MCF 10A (cell line): ENCODE data around the gene EHBP1L1. TPM values are rescaled to one million over a fixed set of nuclear protein-coding genes. Genes with fewer than 3 reads are reported as not detected.

ENCODE experiments used
- BruUV-seq: library from RNA; stranded (reverse); fragments of 400-500 nt; replicated peaks from 2 replicates; lab custom pipeline; 2021; lab: Mats Ljungman, UMichigan
- CTCF ChIA-PET: fragments of 300-600 bp; sonication (Branson Sonifier 250); formaldehyde crosslinking; extraction: SDS; loops from one replicate; lab custom pipeline; 2021; ENCODE audit warnings: antibody characterized with exemption, inconsistent platforms; lab: Yijun Ruan, JAX
- POLR2A ChIA-PET: fragments of 300-600, 350-650 bp; sonication (Branson Sonifier 250); formaldehyde crosslinking; extraction: SDS; loops from one replicate; lab custom pipeline; 2020; ENCODE audit warnings: antibody characterized with exemption, inconsistent platforms; lab: Yijun Ruan, JAX
- DNase-seq: peaks from one replicate; pipeline ENCODE4 v3.0.0-alpha.2; 2018; ENCODE audit not compliant: unreplicated experiment
- H3K27ac Mint-ChIP-seq: one replicate; pipeline ENCODE4 v1.8.0; 2022; ENCODE audit warnings: mild to moderate bottlenecking, low read depth, mixed read lengths; ENCODE audit not compliant: unreplicated experiment
- H3K27me3 Mint-ChIP-seq: one replicate; pipeline ENCODE4 v1.8.0; 2022; ENCODE audit warnings: mixed read lengths; ENCODE audit not compliant: insufficient read depth, unreplicated experiment
- H3K36me3 Mint-ChIP-seq: one replicate; pipeline ENCODE4 v1.8.0; 2022; ENCODE audit warnings: mild to moderate bottlenecking, moderate library complexity, mixed read lengths; ENCODE audit not compliant: insufficient read depth, unreplicated experiment
- H3K4me1 Mint-ChIP-seq: one replicate; pipeline ENCODE4 v1.8.0; 2022; ENCODE audit warnings: mixed read lengths; ENCODE audit not compliant: insufficient read depth, unreplicated experiment
- H3K4me3 Mint-ChIP-seq: one replicate; pipeline ENCODE4 v1.8.0; 2022; ENCODE audit warnings: mild to moderate bottlenecking, moderate library complexity, mixed read lengths; ENCODE audit not compliant: unreplicated experiment
- H3K9me3 Mint-ChIP-seq: one replicate; pipeline ENCODE4 v1.8.0; 2022; ENCODE audit warnings: mixed read lengths; ENCODE audit not compliant: unreplicated experiment
- intact Hi-C: fragments of 100-400 bp; cut with micrococcal nuclease; formaldehyde crosslinking; loops from 2 replicates; pipeline ENCODE4 v1.14.1; 2022
- total RNA-seq: library from RNA; stranded (reverse); gene quantifications from 2 replicates; pipeline ENCODE4 v1.2.3, GENCODE V29; 2022
- TF ChIP-seq, protein P1 (sequence below): fragments of 200-600 bp; IDR thresholded peaks from one replicate; pipeline ENCODE4 v1.8.0; 2022; ENCODE audit warnings: antibody characterized with exemption, mild to moderate bottlenecking; ENCODE audit not compliant: unreplicated experiment

The EHBP1L1 gene
- total RNA-seq, 1 experiment from 2014 or later = 31.3 TPM

DNA sequence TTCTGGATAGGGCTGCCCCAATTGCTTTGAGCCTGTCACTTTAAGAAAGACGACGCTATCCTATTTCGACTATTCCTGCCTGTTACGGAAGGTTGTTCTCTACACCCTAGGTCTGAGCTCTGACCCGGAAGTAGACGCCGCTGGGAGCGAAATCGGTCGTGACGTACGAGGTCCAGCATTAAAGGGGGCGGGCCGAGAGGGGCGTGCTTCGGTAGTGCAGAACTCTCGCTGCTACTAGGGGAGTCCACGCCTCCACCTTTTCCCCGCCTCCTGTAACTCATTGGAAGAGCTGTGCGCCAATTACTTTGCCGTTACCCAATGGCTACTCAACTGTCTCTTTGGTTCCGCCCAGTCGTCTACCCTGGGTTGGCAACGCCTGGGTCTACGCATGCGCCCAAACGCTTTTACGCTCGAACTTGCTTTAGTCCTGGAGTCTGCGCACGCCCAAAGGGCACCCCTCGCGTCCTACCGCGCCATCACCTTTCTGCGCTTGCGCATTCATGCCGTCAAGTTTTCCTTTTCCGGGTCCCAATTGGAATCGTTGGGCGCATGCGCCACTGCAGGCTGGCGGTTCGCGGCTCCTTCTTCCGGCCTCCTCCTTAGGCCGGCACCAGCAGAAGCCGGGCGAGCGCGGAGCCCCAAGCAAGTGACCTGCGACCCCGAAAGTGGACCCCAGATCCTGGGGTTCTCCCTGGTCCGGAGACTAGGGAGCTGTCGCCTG, 39.5 kb downstream of the EHBP1L1 start, which contains the start of gene PCNX3:
Gene PCNX3 (plus strand): TSS at position 548 of the 721 bp plus-strand sequence. CDS start 536 bp downstream, outside the sequence.
- peaks cover 22% of the 10 kb centered on the region for H3K36me3 Mint-ChIP-seq
- POLR2A ChIA-PET = interaction anchor here (0.6 to 6.9 kb wide), 50 partner anchors 10 to 1968 kb away, joined by 3 to 103 read pairs (median 4); partner anchors contain the start of genes BANF1, CCDC85B, CFL1 and EHBP1L1
- H3K4me3 Mint-ChIP-seq = peak within 1 kb of the TSS; percentile 91
- intact Hi-C loops = loop anchor here (1.0 to 5.0 kb wide), 2 partner anchors 37 to 38 kb away; no protein-coding TSS in a partner anchor
- CTCF ChIA-PET = interaction anchor here (0.6 to 2.0 kb wide), 5 partner anchors 39 to 408 kb away, joined by 3 to 11 read pairs (median 4); partner anchors contain the start of gene FAM89B
- TF ChIP-seq, protein P1, sequence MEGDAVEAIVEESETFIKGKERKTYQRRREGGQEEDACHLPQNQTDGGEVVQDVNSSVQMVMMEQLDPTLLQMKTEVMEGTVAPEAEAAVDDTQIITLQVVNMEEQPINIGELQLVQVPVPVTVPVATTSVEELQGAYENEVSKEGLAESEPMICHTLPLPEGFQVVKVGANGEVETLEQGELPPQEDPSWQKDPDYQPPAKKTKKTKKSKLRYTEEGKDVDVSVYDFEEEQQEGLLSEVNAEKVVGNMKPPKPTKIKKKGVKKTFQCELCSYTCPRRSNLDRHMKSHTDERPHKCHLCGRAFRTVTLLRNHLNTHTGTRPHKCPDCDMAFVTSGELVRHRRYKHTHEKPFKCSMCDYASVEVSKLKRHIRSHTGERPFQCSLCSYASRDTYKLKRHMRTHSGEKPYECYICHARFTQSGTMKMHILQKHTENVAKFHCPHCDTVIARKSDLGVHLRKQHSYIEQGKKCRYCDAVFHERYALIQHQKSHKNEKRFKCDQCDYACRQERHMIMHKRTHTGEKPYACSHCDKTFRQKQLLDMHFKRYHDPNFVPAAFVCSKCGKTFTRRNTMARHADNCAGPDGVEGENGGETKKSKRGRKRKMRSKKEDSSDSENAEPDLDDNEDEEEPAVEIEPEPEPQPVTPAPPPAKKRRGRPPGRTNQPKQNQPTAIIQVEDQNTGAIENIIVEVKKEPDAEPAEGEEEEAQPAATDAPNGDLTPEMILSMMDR = no peak
- no peaks in the 10 kb centered on the region for H3K9me3 Mint-ChIP-seq
- BruUV-seq = no TSS peak
- peak; percentile 100 for DNase-seq
- H3K27ac Mint-ChIP-seq = peak within 1 kb of the TSS; percentile 96
- no peaks in the 10 kb centered on the region for H3K27me3 Mint-ChIP-seq
- peaks cover 26% of the 10 kb centered on the region for H3K4me1 Mint-ChIP-seq

DNA sequence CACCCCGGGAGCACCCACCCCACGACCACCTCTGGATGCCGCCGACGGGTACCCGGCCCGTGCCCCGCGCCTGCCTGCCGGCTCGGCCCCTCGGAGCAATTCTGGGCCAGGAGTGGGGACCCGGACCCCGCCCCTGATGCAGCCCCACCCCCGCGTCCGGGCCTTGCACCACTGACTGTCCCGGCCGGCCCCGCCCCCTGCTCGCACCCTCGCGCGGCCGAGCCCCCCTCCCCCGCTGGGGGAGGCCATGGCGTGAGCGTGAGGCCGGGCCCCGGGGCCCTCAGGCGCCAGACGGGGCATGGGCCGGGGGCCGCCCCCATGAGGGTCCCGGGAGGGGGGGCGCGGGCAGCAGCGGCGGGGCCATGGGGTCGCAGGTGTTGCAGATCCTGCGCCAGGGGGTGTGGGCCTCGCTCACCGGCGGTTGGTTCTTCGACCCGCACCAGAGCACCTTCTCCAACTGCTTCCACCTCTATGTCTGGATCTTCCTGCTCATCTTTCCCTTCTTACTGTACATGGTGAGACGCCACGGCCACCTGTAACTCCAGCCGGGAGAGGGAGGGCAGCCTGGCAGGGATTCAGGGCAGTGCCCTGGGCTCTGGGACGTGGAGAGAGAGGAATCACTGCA, 40.2 kb downstream of the EHBP1L1 start:
- ChIA-PET POLR2A (interaction anchor here (0.6 to 6.9 kb wide), 28 partner anchors 17 to 1967 kb away, joined by 3 to 103 read pairs (median 5); partner anchors contain the start of genes CFL1, EHBP1L1, FAM89B and FIBP), CTCF (interaction anchor here (0.6 to 2.0 kb wide), 6 partner anchors 12 to 75 kb away, joined by 3 to 11 read pairs (median 4); partner anchors contain the start of genes FAM89B and SIPA1)
- Mint-ChIP-seq H3K27ac (peak overlapping the region; percentile 91), H3K27me3 (no peaks in the 10 kb centered on the region), H3K4me1 (peaks cover 20% of the 10 kb centered on the region), H3K4me3 (peak overlapping the region; percentile 91), H3K9me3 (no peaks in the 10 kb centered on the region), H3K36me3 (peaks cover 22% of the 10 kb centered on the region)
- TF ChIP-seq, protein P1 = no peak
- BruUV-seq = no TSS peak
- DNase-seq = no peak
- intact Hi-C loops = loop anchor here (1.0 to 5.0 kb wide), 2 partner anchors 36 to 39 kb away; no protein-coding TSS in a partner anchor

DNA sequence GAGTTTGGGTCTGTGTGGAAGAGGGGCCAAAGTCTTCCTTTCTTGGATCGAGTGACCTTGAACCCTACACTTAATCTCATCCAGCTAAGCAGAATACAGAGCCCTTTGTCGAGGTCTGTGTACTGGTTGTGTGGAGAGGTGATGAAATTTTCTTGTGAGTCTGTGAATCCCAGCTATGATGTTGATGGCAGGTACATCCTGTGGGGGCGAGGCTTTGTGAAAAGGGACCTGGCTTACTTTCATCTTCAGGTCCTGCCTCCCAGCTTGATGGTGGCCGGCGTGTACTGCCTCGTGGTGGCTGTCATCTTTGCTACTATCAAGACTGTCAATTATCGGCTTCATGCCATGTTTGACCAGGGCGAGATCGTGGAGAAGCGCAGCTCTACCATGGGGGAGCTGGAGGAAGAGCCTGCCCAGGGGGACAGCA, 40.7 kb downstream of the EHBP1L1 start:
- ChIA-PET POLR2A (interaction anchor here (0.6 to 6.9 kb wide), 7 partner anchors 27 to 233 kb away, joined by 3 to 103 read pairs (median 4); partner anchors contain the start of genes FAM89B, RELA and ZNRD2), CTCF (interaction anchor here (1.1 to 1.9 kb wide), 5 partner anchors 12 to 75 kb away, joined by 3 to 7 read pairs (median 5); partner anchors contain the start of genes SIPA1 and ZNRD2)
- intact Hi-C loops = loop anchor here (5.0 kb wide), 1 partner anchor 36 kb away; no protein-coding TSS in a partner anchor
- Mint-ChIP-seq H3K36me3 (peaks cover 27% of the 10 kb centered on the region), H3K9me3 (no peaks in the 10 kb centered on the region), H3K27me3 (no peaks in the 10 kb centered on the region), H3K4me1 (peaks cover 20% of the 10 kb centered on the region), H3K27ac (peak overlapping the region; percentile 91), H3K4me3 (peak overlapping the region; percentile 91)
- no peak for DNase-seq
- TF ChIP-seq, protein P1 = no peak
- TSS peak; percentile 24 for BruUV-seq
